HEK293T (cell line): ENCODE data around the gene HSD11B1.

Source experiments
- CTCF ChIA-PET: fragments of 350-600 bp; formaldehyde crosslinking; extraction: SDS; loops from one replicate; lab custom pipeline; 2021; ENCODE audit warnings: antibody characterized with exemption, inconsistent platforms; lab: Yijun Ruan, JAX
- POLR2A ChIA-PET: fragments of 350-600 bp; formaldehyde crosslinking; extraction: SDS; loops from one replicate; lab custom pipeline; 2020; ENCODE audit warnings: antibody characterized with exemption, inconsistent platforms; lab: Yijun Ruan, JAX
- DNase-seq: peaks from one replicate; pipeline ENCODE4 v3.0.0; 2012; ENCODE audit warnings: mixed read lengths; ENCODE audit errors: extremely low spot score
- ARNT ChIP-seq: fragments of 450-650 bp; IDR thresholded peaks from 2 replicates; pipeline ENCODE4 v1.6.1; 2017; ENCODE audit warnings: mild to moderate bottlenecking
- BHLHE40 ChIP-seq: fragments of 450-650 bp; IDR thresholded peaks from 2 replicates; pipeline ENCODE4 v1.6.1; 2016; ENCODE audit warnings: mild to moderate bottlenecking, moderate library complexity, borderline replicate concordance
- CTBP1 ChIP-seq: fragments of 450-650 bp; IDR thresholded peaks from 2 replicates; pipeline ENCODE4 v1.6.1; 2016; ENCODE audit warnings: borderline replicate concordance
- ELF4 ChIP-seq: fragments of 450-650 bp; IDR thresholded peaks from 2 replicates; pipeline ENCODE4 v1.6.1; 2017; ENCODE audit warnings: antibody characterized with exemption
- FOXA1 ChIP-seq: fragments of 450-650 bp; IDR thresholded peaks from 2 replicates; pipeline ENCODE4 v1.6.1; 2016; ENCODE audit warnings: mild to moderate bottlenecking
- FOXK2 ChIP-seq: fragments of 450-650 bp; IDR thresholded peaks from 2 replicates; pipeline ENCODE4 v1.6.1; 2016; ENCODE audit warnings: mild to moderate bottlenecking
- FOXM1 ChIP-seq: fragments of 450-650 bp; IDR thresholded peaks from 2 replicates; pipeline ENCODE4 v1.6.1; 2017; ENCODE audit warnings: mild to moderate bottlenecking, borderline replicate concordance
- HDGF ChIP-seq: fragments of 450-650 bp; IDR thresholded peaks from 2 replicates; pipeline ENCODE4 v1.6.1; 2017; ENCODE audit warnings: antibody characterized with exemption, borderline replicate concordance
- L3MBTL2 ChIP-seq: fragments of 450-650 bp; conservative IDR thresholded peaks from 2 replicates; pipeline ENCODE4 v1.6.1; 2016; ENCODE audit warnings: mild to moderate bottlenecking
- LEF1 ChIP-seq: fragments of 450-650 bp; IDR thresholded peaks from 2 replicates; pipeline ENCODE4 v1.6.1; 2017; ENCODE audit warnings: mild to moderate bottlenecking, borderline replicate concordance
- NFRKB ChIP-seq: fragments of 450-650 bp; IDR thresholded peaks from 2 replicates; pipeline ENCODE4 v1.6.1; 2016; ENCODE audit warnings: mild to moderate bottlenecking, moderate library complexity
- SP1 ChIP-seq: fragments of 450-650 bp; IDR thresholded peaks from 2 replicates; pipeline ENCODE4 v1.6.1; 2017
- SUZ12 ChIP-seq: fragments of 450-650 bp; IDR thresholded peaks from 2 replicates; pipeline ENCODE4 v1.6.1; 2016; ENCODE audit warnings: mild to moderate bottlenecking
- TARDBP ChIP-seq: fragments of 450-650 bp; IDR thresholded peaks from 2 replicates; pipeline ENCODE4 v1.6.1; 2016
- ZNF384 ChIP-seq: fragments of 450-650 bp; IDR thresholded peaks from 2 replicates; pipeline ENCODE4 v1.6.1; 2016
- TF ChIP-seq, protein P1 (sequence below): fragments of 450-650 bp; IDR thresholded peaks from 2 replicates; pipeline ENCODE4 v1.6.1; 2016

The HSD11B1 gene

DNA sequence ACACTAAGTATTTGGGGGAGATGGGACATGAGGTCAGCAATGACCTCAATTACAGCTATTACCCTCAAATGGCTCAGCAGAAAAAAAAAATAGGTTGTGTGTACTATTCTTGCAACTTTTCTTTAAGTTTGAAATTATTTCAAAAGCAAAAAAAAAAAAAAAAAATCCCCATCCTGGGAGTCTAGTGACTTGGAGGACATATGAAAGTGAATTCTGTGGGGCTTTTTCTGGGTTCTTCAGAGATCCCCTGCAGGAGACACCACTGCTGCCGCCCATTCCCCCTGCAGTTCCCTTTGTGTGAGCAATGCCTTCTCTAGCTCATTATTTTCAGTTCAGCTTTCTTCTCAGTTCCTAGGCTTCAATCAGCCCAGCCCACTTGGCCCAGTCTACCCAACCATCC lies 16.7 kb downstream of the HSD11B1 start:
- ChIA-PET POLR2A (no interaction called here), CTCF (interaction anchor here (0.7 kb wide), 1 partner anchor 151 kb away, joined by 6 read pairs; no protein-coding TSS in a partner anchor)
- no peak for DNase-seq
- no peak for TF ChIP-seq NFRKB
- no peak for TF ChIP-seq ZNF384
- TF ChIP-seq ARNT, result no peak
- TF ChIP-seq BHLHE40, result no peak
- no peak for TF ChIP-seq CTBP1
- TF ChIP-seq LEF1, result no peak
- no peak for TF ChIP-seq FOXM1
- TF ChIP-seq HDGF, result no peak
- no peak for TF ChIP-seq FOXA1
- no peak for TF ChIP-seq L3MBTL2
- TF ChIP-seq, protein P1, sequence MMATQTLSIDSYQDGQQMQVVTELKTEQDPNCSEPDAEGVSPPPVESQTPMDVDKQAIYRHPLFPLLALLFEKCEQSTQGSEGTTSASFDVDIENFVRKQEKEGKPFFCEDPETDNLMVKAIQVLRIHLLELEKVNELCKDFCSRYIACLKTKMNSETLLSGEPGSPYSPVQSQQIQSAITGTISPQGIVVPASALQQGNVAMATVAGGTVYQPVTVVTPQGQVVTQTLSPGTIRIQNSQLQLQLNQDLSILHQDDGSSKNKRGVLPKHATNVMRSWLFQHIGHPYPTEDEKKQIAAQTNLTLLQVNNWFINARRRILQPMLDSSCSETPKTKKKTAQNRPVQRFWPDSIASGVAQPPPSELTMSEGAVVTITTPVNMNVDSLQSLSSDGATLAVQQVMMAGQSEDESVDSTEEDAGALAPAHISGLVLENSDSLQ, result no peak
- no peak for TF ChIP-seq TARDBP
- no peak for TF ChIP-seq SUZ12
- TF ChIP-seq SP1, result no peak
- no peak for TF ChIP-seq FOXK2
- TF ChIP-seq ELF4, result no peak

DNA sequence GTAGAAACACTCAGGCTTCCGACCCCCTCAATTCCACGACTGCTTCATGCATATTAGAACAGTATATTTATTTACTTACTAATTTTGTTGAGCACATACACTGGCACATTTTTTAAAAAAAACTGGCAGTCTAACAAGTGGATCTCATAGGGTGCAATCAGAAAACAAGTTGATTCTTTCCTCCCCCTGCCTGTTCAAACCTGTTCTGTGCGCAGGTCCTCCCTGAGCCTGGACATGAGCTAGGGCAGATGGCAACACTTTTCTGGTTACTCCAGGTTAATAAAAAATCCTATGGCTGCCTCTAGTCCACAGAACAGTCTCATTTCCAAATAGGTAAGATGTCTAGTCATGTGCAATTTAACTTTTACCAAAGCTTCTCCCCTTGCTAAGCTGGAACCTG lies 18.6 kb downstream of the HSD11B1 start:
- CTCF ChIA-PET, result no interaction called here
- no peak for TF ChIP-seq SP1
- TF ChIP-seq ELF4, result no peak
- no peak for TF ChIP-seq ARNT
- TF ChIP-seq HDGF, result no peak
- TF ChIP-seq BHLHE40, result no peak
- no peak for TF ChIP-seq FOXA1
- TF ChIP-seq CTBP1, result no peak
- TF ChIP-seq FOXK2, result no peak
- no peak for TF ChIP-seq ZNF384
- TF ChIP-seq L3MBTL2, result no peak
- no peak for TF ChIP-seq SUZ12
- TF ChIP-seq TARDBP, result no peak
- TF ChIP-seq, protein P1, result no peak
- POLR2A ChIA-PET, result no interaction called here
- DNase-seq, result no peak

DNA sequence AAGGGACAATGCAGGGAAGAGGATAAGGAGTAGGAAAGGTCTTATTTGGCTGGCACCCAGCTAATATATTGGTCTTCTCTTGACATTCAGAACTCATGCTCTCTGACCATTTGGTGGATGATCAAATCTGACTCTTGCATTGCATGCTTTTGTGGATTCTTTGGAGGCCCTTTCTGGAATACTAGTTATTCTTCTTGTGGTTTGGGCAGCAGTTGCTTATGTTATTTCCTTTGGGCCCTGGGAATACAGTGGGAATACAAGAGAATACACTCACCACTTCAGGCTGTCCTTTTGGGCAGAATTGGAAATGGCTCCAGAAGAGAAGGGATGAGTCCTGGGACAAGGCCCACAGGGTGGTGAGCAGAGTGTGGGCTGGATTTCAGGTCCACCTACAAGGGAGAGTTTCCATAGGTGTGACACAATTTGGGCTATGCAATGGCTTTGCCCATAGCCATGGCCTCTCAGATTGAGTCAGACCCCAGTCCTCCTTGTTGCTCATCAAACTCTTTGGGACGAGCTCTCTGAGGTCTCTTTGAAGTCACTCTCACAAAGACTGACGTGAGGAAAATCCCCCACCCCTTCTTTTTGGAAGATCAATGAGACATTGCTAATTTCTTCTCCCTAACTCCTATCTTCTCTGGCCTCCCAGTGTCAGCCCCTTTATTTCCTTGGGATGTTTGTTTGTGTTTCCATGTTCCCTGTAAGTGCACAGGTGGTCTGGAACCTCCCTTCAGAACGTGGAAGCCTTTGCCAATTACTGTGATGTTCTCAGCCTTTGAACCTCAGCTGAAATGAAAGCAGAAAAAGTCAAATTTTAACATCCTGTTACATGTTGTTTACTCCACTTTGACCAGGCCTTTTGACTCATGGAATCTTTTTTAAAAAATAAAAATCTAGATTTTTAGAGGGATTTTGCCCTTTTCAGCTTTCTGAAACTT lies 19.4 kb downstream of the HSD11B1 start:
- ChIA-PET CTCF (no interaction called here), POLR2A (no interaction called here)
- TF ChIP-seq, protein P1, result no peak
- TF ChIP-seq FOXK2, result no peak
- no peak for DNase-seq

DNA sequence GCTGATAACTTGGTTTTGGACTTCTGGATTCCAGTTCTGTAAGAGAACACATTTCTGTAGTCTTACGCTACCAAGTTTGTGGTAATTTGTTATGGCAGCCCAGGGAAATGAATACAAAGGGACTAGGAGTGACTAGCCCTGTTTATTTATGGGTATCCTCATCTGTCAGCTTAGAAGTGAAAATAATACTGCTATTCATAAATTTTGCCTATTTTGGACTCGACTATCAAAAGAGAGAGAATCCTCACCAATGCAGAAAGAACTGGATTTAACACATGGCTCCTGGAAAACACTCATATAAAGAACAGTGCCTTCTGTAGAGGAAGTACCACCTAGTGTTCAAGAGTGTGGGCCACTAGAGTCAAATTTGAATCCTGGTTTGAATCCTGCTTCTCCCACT lies 22.6 kb downstream of the HSD11B1 start:
- no peak for TF ChIP-seq ELF4
- no peak for TF ChIP-seq ZNF384
- TF ChIP-seq HDGF, result no peak
- no peak for TF ChIP-seq TARDBP
- TF ChIP-seq NFRKB, result no peak
- TF ChIP-seq SUZ12, result no peak
- no peak for TF ChIP-seq CTBP1
- TF ChIP-seq SP1, result no peak
- TF ChIP-seq ARNT, result no peak
- TF ChIP-seq, protein P1, result no peak
- no peak for TF ChIP-seq LEF1
- no peak for TF ChIP-seq FOXM1
- TF ChIP-seq BHLHE40, result no peak
- POLR2A ChIA-PET, result no interaction called here
- CTCF ChIA-PET, result no interaction called here
- no peak for DNase-seq

DNA sequence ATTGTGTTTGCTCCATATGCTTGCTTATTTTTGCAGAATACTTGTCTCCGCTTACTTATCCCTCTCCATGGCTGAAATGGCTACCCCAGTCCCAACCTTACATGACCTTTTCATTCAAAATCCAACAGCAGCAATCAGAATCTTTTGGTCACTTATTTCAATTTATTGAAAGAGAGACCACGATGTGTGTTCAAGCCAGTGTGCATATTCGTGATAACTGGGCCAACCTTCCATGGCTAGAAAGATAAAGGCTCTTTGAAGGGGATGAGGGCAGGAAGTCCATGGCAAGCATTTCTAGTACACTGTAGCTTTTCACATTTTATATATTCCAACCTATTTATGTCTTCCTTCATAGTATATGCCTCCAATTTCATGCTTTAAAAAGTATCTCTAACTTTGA lies 23.1 kb downstream of the HSD11B1 start:
- ChIA-PET CTCF (no interaction called here), POLR2A (no interaction called here)
- no peak for TF ChIP-seq FOXA1
- no peak for TF ChIP-seq BHLHE40
- no peak for TF ChIP-seq FOXK2
- TF ChIP-seq L3MBTL2, result no peak
- TF ChIP-seq FOXM1, result no peak
- no peak for DNase-seq

DNA sequence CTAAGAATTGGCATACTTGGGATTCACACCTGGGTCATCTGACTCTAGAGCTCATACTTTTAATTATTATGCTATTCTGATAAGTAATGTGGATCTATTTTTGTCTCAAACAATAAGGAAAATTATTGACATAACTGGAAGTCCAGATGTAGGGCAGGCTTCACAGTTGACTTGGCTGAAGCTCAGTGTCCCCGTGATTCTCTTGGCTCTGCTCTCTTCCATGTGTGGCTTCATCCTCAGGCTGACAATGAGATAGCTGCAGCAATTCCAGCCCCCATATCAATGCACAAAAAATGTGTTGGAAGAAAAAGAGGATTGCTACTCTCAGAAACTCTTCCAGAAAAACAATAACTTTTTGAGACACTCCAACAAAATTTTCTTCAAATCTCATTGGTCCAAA lies 23.8 kb downstream of the HSD11B1 start:
- TF ChIP-seq FOXA1 (no peak), ZNF384 (no peak), CTBP1 (no peak), HDGF (no peak)
- POLR2A ChIA-PET, result no interaction called here
- CTCF ChIA-PET, result no interaction called here
- DNase-seq, result no peak
